Adipocyte (in vitro differentiated cells): Measurements from ENCODE around the gene TMEM82.

ENCODE experiments used
- DNase-seq: peaks from one replicate; pipeline ENCODE4 v3.0.0-alpha.2; 2015; ENCODE audit warnings: low read depth
- H3K27me3 ChIP-seq: replicated peaks from 2 replicates; pipeline ENCODE4 v1.7.0; 2013; ENCODE audit warnings: mild to moderate bottlenecking, low read length, moderate library complexity; ENCODE audit not compliant: control insufficient read depth, insufficient read depth
- H3K36me3 ChIP-seq: 2 replicates; pipeline ENCODE4 v1.7.0; 2013; ENCODE audit warnings: low read length, mild to moderate bottlenecking, moderate library complexity; ENCODE audit not compliant: control insufficient read depth, insufficient read depth, severe bottlenecking
- H3K4me1 ChIP-seq: 2 replicates; pipeline ENCODE4 v1.7.0; 2013; ENCODE audit warnings: mild to moderate bottlenecking, low read length, moderate library complexity; ENCODE audit not compliant: control insufficient read depth, insufficient read depth
- H3K4me3 ChIP-seq: 2 replicates; pipeline ENCODE4 v1.7.0; 2013; ENCODE audit warnings: mild to moderate bottlenecking, low read length, moderate library complexity
- H3K9ac ChIP-seq: 2 replicates; pipeline ENCODE4 v1.7.0; 2013; ENCODE audit warnings: mild to moderate bottlenecking, low read length, moderate library complexity
- H3K9me3 ChIP-seq: 2 replicates; pipeline ENCODE4 v1.7.0; 2013; ENCODE audit warnings: mild to moderate bottlenecking, low read length, moderate library complexity; ENCODE audit not compliant: control insufficient read depth

The TMEM82 gene

GRCh38 chr1:15771836-15772515 lies 29.7 kb downstream of the TMEM82 start:
- Histone ChIP-seq H3K36me3 (peaks cover 36% of the 10 kb centered on the region), H3K27me3 (no peaks in the 10 kb centered on the region), H3K9ac (no peak overlapping the region), H3K4me3 (no peak overlapping the region), H3K9me3 (no peaks in the 10 kb centered on the region), H3K4me1 (no peaks in the 10 kb centered on the region)
- no peak for DNase-seq

GRCh38 chr1:15775706-15776105 lies 33.4 kb downstream of the TMEM82 start:
- Histone ChIP-seq H3K9me3 (no peaks in the 10 kb centered on the region), H3K4me1 (no peaks in the 10 kb centered on the region), H3K9ac (no peak overlapping the region), H3K4me3 (no peak overlapping the region), H3K36me3 (peaks cover 32% of the 10 kb centered on the region), H3K27me3 (no peaks in the 10 kb centered on the region)
- DNase-seq = no peak

GRCh38 chr1:15777909-15778707 lies 35.8 kb downstream of the TMEM82 start:
- Histone ChIP-seq H3K4me3 (no peak overlapping the region), H3K36me3 (peaks cover 23% of the 10 kb centered on the region)
- no peak for DNase-seq

GRCh38 chr1:15785683-15786082 lies 43.4 kb downstream of the TMEM82 start:
- Histone ChIP-seq H3K27me3 (no peaks in the 10 kb centered on the region), H3K36me3 (peaks cover 4% of the 10 kb centered on the region), H3K9ac (no peak overlapping the region), H3K4me1 (peaks cover 18% of the 10 kb centered on the region), H3K9me3 (no peaks in the 10 kb centered on the region), H3K4me3 (no peak overlapping the region)
- DNase-seq = no peak

More at GRCh38 chr1:15777909-15778707, 35.8 kb downstream of the TMEM82 start:
- H3K27me3 ChIP-seq = no peaks in the 10 kb centered on the region
- no peaks in the 10 kb centered on the region for H3K9me3 ChIP-seq
- H3K4me1 ChIP-seq = no peaks in the 10 kb centered on the region
- no peak overlapping the region for H3K9ac ChIP-seq

- DNase-seq = no peak
- Histone ChIP-seq H3K4me3 (no peak overlapping the region), H3K27me3 (no peaks in the 10 kb centered on the region), H3K4me1 (peaks cover 18% of the 10 kb centered on the region), H3K36me3 (no peaks in the 10 kb centered on the region), H3K9me3 (no peaks in the 10 kb centered on the region), H3K9ac (no peak overlapping the region)
These were observed 44.3 kb downstream of the TMEM82 start for GRCh38 chr1:15786581-15786980.

- Histone ChIP-seq H3K4me1 (peaks cover 21% of the 10 kb centered on the region), H3K9ac (no peak overlapping the region), H3K9me3 (no peaks in the 10 kb centered on the region), H3K27me3 (no peaks in the 10 kb centered on the region), H3K4me3 (no peak overlapping the region), H3K36me3 (no peaks in the 10 kb centered on the region)
- DNase-seq = peak; percentile 38
These were observed 46.5 kb downstream of the TMEM82 start for GRCh38 chr1:15788624-15789301.

GRCh38 chr1:15796086-15796462 lies 53.8 kb downstream of the TMEM82 start:
- Histone ChIP-seq H3K27me3 (no peaks in the 10 kb centered on the region), H3K4me3 (peak overlapping the region; percentile 48), H3K9me3 (no peaks in the 10 kb centered on the region), H3K9ac (peak overlapping the region; percentile 60), H3K36me3 (no peaks in the 10 kb centered on the region), H3K4me1 (peaks cover 55% of the 10 kb centered on the region)
- DNase-seq = no peak
